GM10266 (cell line): ENCODE results near the gene DGKQ.

Source experiments
- DNase-seq: peaks from one replicate; pipeline ENCODE4 v3.0.0; 2012; ENCODE audit errors: extremely low spot score
- CTCF ChIP-seq: IDR thresholded peaks from 2 replicates; pipeline ENCODE4 v1.5.1; 2012; ENCODE audit warnings: mild to moderate bottlenecking, low read depth; ENCODE audit not compliant: control insufficient read depth, insufficient read depth; ENCODE audit errors: missing control alignments

DGKQ gene

GRCh38 chr4:996997-997374, 23.6 kb upstream of the DGKQ start:
- no peak for TF ChIP-seq CTCF
- no peak for DNase-seq

GRCh38 chr4:996030-996996, 22.9 kb upstream of the DGKQ start:
- no peak for TF ChIP-seq CTCF
- DNase-seq: no peak

- no peak for DNase-seq
- TF ChIP-seq CTCF: no peak
These were observed 22.1 kb upstream of the DGKQ start for GRCh38 chr4:995311-996026.

- no peak for TF ChIP-seq CTCF
- no peak for DNase-seq
These were observed 20.0 kb upstream of the DGKQ start, which contains the start of gene SLC26A1 for GRCh38 chr4:993111-994029. Gene SLC26A1 (minus strand): TSS chr4:993404. CDS start chr4:991703, 1,701 bp downstream.

GRCh38 chr4:992297-993110, 19.1 kb upstream of the DGKQ start:
- no peak for DNase-seq
- TF ChIP-seq CTCF: no peak
